K562 (cell line): ENCODE results near the gene NFATC1. TPM values are rescaled to one million over a fixed set of nuclear protein-coding genes. Genes with fewer than 3 reads are reported as not detected.

Experiments used
- ATAC-seq: fragments of 200-7000 bp; cut with Tn5 transposase; 3 replicates; pipeline ENCODE4 v1.9.1; 2020; ENCODE audit warnings: moderate library complexity
- BruUV-seq: library from RNA; stranded (reverse); fragments of 400-500 nt; replicated peaks from 2 replicates; lab custom pipeline; 2021; lab: Mats Ljungman, UMichigan
- CTCF ChIA-PET: fragments of 300-600 bp; formaldehyde crosslinking; extraction: SDS; loops from one replicate; lab custom pipeline; 2021; ENCODE audit warnings: low intra/inter-chr PET ratio; lab: Yijun Ruan, JAX
- POLR2A ChIA-PET: fragments of 300-600, 350-650 bp; sonication (Branson Sonifier 250); formaldehyde crosslinking; extraction: SDS; loops from one replicate; lab custom pipeline; 2021; ENCODE audit warnings: antibody characterized with exemption, inconsistent platforms; lab: Yijun Ruan, JAX
- DNase-seq, 4 experiments: peaks; one replicate each; pipeline versions ENCODE4 v3.0.0 to v3.0.0-alpha.2; 2011 to 2018; ENCODE audit warnings: low spot score in 3 of 4, mixed read lengths in 3 of 4; ENCODE audit errors: extremely low read depth in 1 of 4
- FAIRE-seq: peaks from 2 replicates; lab custom pipeline; 2011; peaks lifted over from hg19 to GRCh38; lab: Jason Lieb, UNC
- H2AFZ ChIP-seq: 2 replicates; pipeline ENCODE4 v1.6.0; 2011; ENCODE audit warnings: low read depth, low read length, control low read depth, inconsistent platforms
- H3K27ac ChIP-seq: fragments of 200-600 bp; 3 replicates; pipeline ENCODE4 v1.8.0; 2011; ENCODE audit warnings: low read depth, mild to moderate bottlenecking, control low read depth, inconsistent platforms, low read length, moderate library complexity, mixed read lengths; ENCODE audit errors: extremely low read depth
- H3K27me3 ChIP-seq, 2 experiments: fragments of 300-600 bp in 1 of 2; 2 replicates in 1 of 2; 3 replicates in 1 of 2; pipeline versions ENCODE4 v1.6.0 to v1.8.0; 2011; ENCODE audit warnings: inconsistent platforms in 2 of 2, low read length in 2 of 2, mild to moderate bottlenecking in 1 of 2, mixed read lengths in 1 of 2, moderate library complexity in 1 of 2; ENCODE audit not compliant: control insufficient read depth in 2 of 2, insufficient read depth in 2 of 2
- H3K36me3 ChIP-seq: fragments of 300-600 bp; 3 replicates; pipeline ENCODE4 v1.8.0; 2011; ENCODE audit warnings: mild to moderate bottlenecking, low read length, inconsistent platforms; ENCODE audit not compliant: control insufficient read depth, insufficient read depth
- H3K4me1 ChIP-seq, 2 experiments: fragments of 200-600 bp in 1 of 2; replicated peaks in 1 of 2; 2 replicates in 1 of 2; 3 replicates in 1 of 2; pipeline versions ENCODE4 v1.5.1 to v1.8.0; 2011; ENCODE audit warnings: inconsistent platforms in 2 of 2, low read length in 2 of 2, mild to moderate bottlenecking in 1 of 2, mixed read lengths in 1 of 2, moderate library complexity in 1 of 2; ENCODE audit not compliant: control insufficient read depth in 2 of 2, insufficient read depth in 2 of 2
- H3K4me2 ChIP-seq: 2 replicates; pipeline ENCODE4 v1.6.1; 2011; ENCODE audit warnings: low read length, control low read depth, inconsistent platforms, mixed read lengths; ENCODE audit not compliant: insufficient read depth
- H3K4me3 ChIP-seq: fragments of 200-600 bp; sonication (generic), shearing (Covaris generic); 2 replicates; pipeline ENCODE4 v1.5.1; 2016; ENCODE audit warnings: control low read depth, inconsistent platforms
- H3K79me2 ChIP-seq: fragments of 200-600 bp; 3 replicates; pipeline ENCODE4 v1.8.0; 2011; ENCODE audit warnings: low read length, inconsistent platforms; ENCODE audit not compliant: control insufficient read depth, insufficient read depth
- H3K9ac ChIP-seq, 2 experiments: 2 replicates each; pipeline versions ENCODE4 v1.6.0 to v1.6.1; 2011; ENCODE audit warnings: low read depth in 2 of 2, low read length in 2 of 2, control low read depth in 1 of 2, inconsistent platforms in 1 of 2, mild to moderate bottlenecking in 1 of 2, mixed read lengths in 1 of 2; ENCODE audit not compliant: insufficient read depth in 1 of 2
- H3K9me1 ChIP-seq: one replicate; pipeline ENCODE4 v1.6.0; 2011; ENCODE audit warnings: inconsistent platforms, mild to moderate bottlenecking, low read length, moderate library complexity; ENCODE audit not compliant: control insufficient read depth, insufficient read depth
- H3K9me3 ChIP-seq: replicated peaks from 2 replicates; pipeline ENCODE4 v1.5.1; 2011; ENCODE audit warnings: low read depth, low read length, inconsistent platforms; ENCODE audit not compliant: control insufficient read depth, insufficient read depth
- H4K20me1 ChIP-seq: replicated peaks from 2 replicates; pipeline ENCODE4 v1.6.1; 2011; ENCODE audit warnings: low read length, inconsistent platforms, mixed read lengths; ENCODE audit not compliant: control insufficient read depth, insufficient read depth
- CHD4 ChIP-seq: fragments of 200-600 bp; sonication (generic); IDR thresholded peaks from 3 replicates; pipeline ENCODE4 v1.6.1; 2012; ENCODE audit warnings: low read depth, mild to moderate bottlenecking, mixed read lengths, low read length, inconsistent platforms; ENCODE audit not compliant: insufficient read depth, insufficient replicate concordance, poor library complexity, severe bottlenecking
- E2F8 ChIP-seq: fragments of 450-650 bp; IDR thresholded peaks from 2 replicates; pipeline ENCODE4 v1.7.1; 2018; ENCODE audit warnings: mild to moderate bottlenecking, low read depth; ENCODE audit not compliant: partially characterized antibody
- ESRRA ChIP-seq: fragments of 450-650 bp; IDR thresholded peaks from 2 replicates; pipeline ENCODE4 v1.6.1; 2014; ENCODE audit warnings: low read depth, mild to moderate bottlenecking, moderate library complexity, borderline replicate concordance
- FOXJ2 ChIP-seq: fragments of 200-800 bp; sonication (Bioruptor generic); IDR thresholded peaks from 2 replicates; pipeline ENCODE4 v1.6.1; 2016; ENCODE audit warnings: missing genetic modification characterization, missing compliant biosample characterization
- LCOR ChIP-seq: sonication (generic); formaldehyde crosslinking; IDR thresholded peaks from 2 replicates; pipeline ENCODE4 v1.8.0; 2022; ENCODE audit warnings: mild to moderate bottlenecking, missing genetic modification reagents
- NFRKB ChIP-seq: fragments of 450-650 bp; IDR thresholded peaks from 2 replicates; pipeline ENCODE4 v1.6.1; 2016; ENCODE audit warnings: low read depth
- ZNF699 ChIP-seq: fragments of 250-450 bp; sonication (Bioruptor Pico); IDR thresholded peaks from 2 replicates; pipeline ENCODE4 v1.8.0; 2021; ENCODE audit warnings: mild to moderate bottlenecking, moderate library complexity; ENCODE audit not compliant: insufficient replicate concordance
- WGBS: fragments of 100-300 bp; shearing (Covaris generic); methylation state at CpG from one replicate; pipeline ENCODE4 v1.1.6; 2016; ENCODE audit warnings: low coverage, mixed read lengths; ENCODE audit not compliant: insufficient coverage; ENCODE audit errors: missing lambda C conversion rate; 5-methylcytosine and 5-hydroxymethylcytosine counted together
- in situ Hi-C: fragments of 300-500 bp; cut with MboI; formaldehyde crosslinking; loops from 4 replicates; pipeline ENCODE4 v1.15.0; 2018; ENCODE audit warnings: inconsistent platforms, mixed read lengths
- intact Hi-C: fragments of 100-400 bp; cut with micrococcal nuclease; formaldehyde crosslinking; loops from 2 replicates; pipeline ENCODE4 v1.14.2; 2022
- polyA plus RNA-seq, 8 experiments: library from polyadenylated mRNA; depleted of rRNA in 4 of 8; stranded (reverse) in 5 of 8; unstranded in 3 of 8; fragments of >200 nt; fragmentation: Nextera tagmentation in 2 of 8; fragmentation: Illumina TruSeq in 1 of 8; extraction: Ambion mirVana in 2 of 8; extraction: Trizol in 1 of 8; gene quantifications; 2 replicates each; pipeline versions ENCODE4 v1.2.1 to v1.2.3, GENCODE V29; 2011 to 2014; ENCODE audit warnings: inconsistent platforms in 1 of 8, missing spikeins in 1 of 8
- total RNA-seq, 7 experiments: library from RNA; depleted of rRNA in 6 of 7; stranded (reverse); fragments of >200 nt in 6 of 7; fragmentation: Illumina TruSeq in 2 of 7; extraction: Trizol in 2 of 7; gene quantifications; 2 replicates each; pipeline versions ENCODE4 v1.2.1 to v1.2.3, GENCODE V29; 2011 to 2021; ENCODE audit warnings: low replicate concordance in 1 of 7
- TF ChIP-seq, protein P1 (sequence below): fragments of 450-650 bp; formaldehyde crosslinking; IDR thresholded peaks from 2 replicates; pipeline ENCODE4 v1.4.0; 2022; ENCODE audit warnings: mild to moderate bottlenecking, moderate library complexity
- TF ChIP-seq, protein P2 (sequence below): fragments of 450-650 bp; formaldehyde crosslinking; IDR thresholded peaks from 2 replicates; pipeline ENCODE4 v1.4.0; 2020; ENCODE audit warnings: mild to moderate bottlenecking, moderate library complexity
- TF ChIP-seq, protein P3 (sequence below): fragments of 250-450 bp; sonication (Bioruptor Pico); IDR thresholded peaks from 2 replicates; pipeline ENCODE4 v1.8.0; 2021; ENCODE audit warnings: moderate library complexity, mild to moderate bottlenecking, inconsistent platforms

Gene NFATC1
- total and polyA plus RNA-seq, 9 of the 15 experiments (the other 6 are each of a cell fraction or from before 2014, with no cell fraction given) = 1.1 to 16.4 (median 2.5) TPM

DNA sequence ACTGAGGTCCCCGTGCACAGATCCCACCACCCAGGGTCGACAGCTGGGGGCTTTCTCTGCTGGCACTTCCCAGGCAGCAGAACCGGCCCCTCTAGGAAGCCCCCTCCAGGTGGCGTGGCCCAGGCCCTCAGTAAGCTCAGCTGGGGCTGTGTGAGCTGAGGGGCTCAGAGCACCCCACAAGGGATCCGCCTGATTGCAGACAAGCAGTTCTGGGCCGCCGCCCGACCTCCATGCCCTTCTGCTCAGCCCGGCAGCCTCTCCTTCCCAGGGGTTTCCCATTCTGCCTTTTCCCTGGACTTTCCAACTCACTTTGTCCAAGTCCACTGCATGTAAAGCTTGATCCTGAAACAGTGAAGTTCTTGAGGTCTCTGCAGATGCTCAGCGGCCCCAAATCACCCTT is 76.4 kb downstream of the NFATC1 start:
- Histone ChIP-seq H3K4me1 (no peaks in the 10 kb centered on the region; a peak in 1 of 5 replicates), H2AFZ (no peak overlapping the region), H3K9ac (no peak overlapping the region), H3K4me3 (no peak overlapping the region), H3K36me3 (peaks cover 6% of the 10 kb centered on the region; the same call in 1 of the 3 replicates), H3K27me3 (no peaks in the 10 kb centered on the region), H3K27ac (no peak overlapping the region), H3K9me3 (no peaks in the 10 kb centered on the region), H3K79me2 (no peaks in the 10 kb centered on the region), H3K9me1 (no peaks in the 10 kb centered on the region), H4K20me1 (no peaks in the 10 kb centered on the region), H3K4me2 (no peak overlapping the region)
- intact Hi-C loops (no loop called here), in situ Hi-C loops (no loop called here)
- 80% methylated on average over 1 of the region's 10 CpGs for WGBS
- BruUV-seq = no TSS peak
- DNase-seq (no peak), ATAC-seq (no peak), FAIRE-seq (no peak)
- CTCF ChIA-PET = no interaction called here
- POLR2A ChIA-PET = no interaction called here
- TF ChIP-seq LCOR (no peak), E2F8 (no peak), ZNF699 (CRISPR knock-in tag) (no peak), FOXJ2 (no peak), CHD4 (no peak), NFRKB (no peak), ESRRA (no peak)
- TF ChIP-seq, protein P1, sequence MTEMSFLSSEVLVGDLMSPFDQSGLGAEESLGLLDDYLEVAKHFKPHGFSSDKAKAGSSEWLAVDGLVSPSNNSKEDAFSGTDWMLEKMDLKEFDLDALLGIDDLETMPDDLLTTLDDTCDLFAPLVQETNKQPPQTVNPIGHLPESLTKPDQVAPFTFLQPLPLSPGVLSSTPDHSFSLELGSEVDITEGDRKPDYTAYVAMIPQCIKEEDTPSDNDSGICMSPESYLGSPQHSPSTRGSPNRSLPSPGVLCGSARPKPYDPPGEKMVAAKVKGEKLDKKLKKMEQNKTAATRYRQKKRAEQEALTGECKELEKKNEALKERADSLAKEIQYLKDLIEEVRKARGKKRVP (CRISPR knock-in tag) = no peak
- TF ChIP-seq, protein P2, sequence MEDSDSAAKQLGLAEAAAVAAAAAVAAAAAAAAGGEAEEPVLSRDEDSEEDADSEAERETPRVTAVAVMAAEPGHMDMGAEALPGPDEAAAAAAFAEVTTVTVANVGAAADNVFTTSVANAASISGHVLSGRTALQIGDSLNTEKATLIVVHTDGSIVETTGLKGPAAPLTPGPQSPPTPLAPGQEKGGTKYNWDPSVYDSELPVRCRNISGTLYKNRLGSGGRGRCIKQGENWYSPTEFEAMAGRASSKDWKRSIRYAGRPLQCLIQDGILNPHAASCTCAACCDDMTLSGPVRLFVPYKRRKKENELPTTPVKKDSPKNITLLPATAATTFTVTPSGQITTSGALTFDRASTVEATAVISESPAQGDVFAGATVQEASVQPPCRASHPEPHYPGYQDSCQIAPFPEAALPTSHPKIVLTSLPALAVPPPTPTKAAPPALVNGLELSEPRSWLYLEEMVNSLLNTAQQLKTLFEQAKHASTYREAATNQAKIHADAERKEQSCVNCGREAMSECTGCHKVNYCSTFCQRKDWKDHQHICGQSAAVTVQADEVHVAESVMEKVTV (CRISPR knock-in tag) = no peak
- TF ChIP-seq, protein P3, sequence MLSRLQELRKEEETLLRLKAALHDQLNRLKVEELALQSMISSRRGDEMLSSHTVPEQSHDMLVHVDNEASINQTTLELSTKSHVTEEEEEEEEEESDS (CRISPR knock-in tag) = no peak
